Activated T-cell treated with anti-CD3 and anti-CD28 coated beads for 48 hours (primary cell): ENCODE measurements around the gene CAMK1D.

Source experiments
- DNase-seq: peaks from one replicate; pipeline ENCODE4 v3.0.0-alpha.2; 2020; ENCODE audit warnings: low read depth

The CAMK1D gene

GRCh38 chr10:12500381-12501303 lies 151.3 kb downstream of the CAMK1D start:
- no peak for DNase-seq

DNA sequence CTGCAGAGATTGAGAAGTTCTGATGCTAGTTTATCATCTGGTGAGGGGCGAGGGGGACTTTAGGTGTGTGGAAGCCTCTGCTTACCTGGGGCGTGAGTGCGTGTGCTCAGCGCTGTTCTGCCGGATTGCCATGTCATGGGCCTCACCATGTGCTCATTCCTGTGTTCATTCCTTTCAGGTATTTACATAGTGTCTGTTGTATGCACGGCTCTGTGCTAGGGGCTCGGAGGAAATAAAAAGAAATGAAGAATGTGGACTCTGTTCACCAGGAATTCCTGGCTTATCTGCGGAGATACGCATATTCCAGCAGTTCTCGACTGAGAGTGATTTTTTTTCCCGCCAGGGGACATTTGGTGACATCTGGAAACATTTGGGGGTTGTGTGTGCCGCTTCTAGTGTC lies 152.0 kb downstream of the CAMK1D start:
- no peak for DNase-seq

GRCh38 chr10:12501841-12502525 lies 152.6 kb downstream of the CAMK1D start:
- no peak for DNase-seq

GRCh38 chr10:12502526-12503274 lies 153.4 kb downstream of the CAMK1D start:
- no peak for DNase-seq

- no peak for DNase-seq
These were observed 154.0 kb downstream of the CAMK1D start for GRCh38 chr10:12503311-12503710.

GRCh38 chr10:12504176-12504575 lies 154.8 kb downstream of the CAMK1D start:
- DNase-seq, result no peak

- no peak for DNase-seq
These were observed 155.3 kb downstream of the CAMK1D start for GRCh38 chr10:12504628-12505027.

DNA sequence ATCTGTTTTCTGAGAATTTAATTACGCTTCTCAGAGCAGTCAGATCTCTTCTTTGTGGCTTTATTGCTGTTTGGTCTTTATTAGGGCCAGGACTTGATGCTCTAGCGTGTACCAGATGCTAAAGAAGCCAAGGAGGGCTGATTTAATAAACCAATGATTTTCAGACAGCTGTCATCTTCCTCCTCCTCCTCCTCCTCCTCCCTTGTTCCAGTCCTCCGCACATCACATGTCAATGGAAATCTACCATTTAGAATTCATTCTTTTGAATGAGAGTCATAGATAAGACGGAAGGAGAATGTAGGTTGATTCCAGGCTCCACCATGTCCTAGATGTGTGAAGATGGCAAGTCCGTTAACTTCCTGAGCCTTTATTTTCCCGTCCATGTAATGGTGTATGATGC lies 156.3 kb downstream of the CAMK1D start:
- DNase-seq, result no peak

DNA sequence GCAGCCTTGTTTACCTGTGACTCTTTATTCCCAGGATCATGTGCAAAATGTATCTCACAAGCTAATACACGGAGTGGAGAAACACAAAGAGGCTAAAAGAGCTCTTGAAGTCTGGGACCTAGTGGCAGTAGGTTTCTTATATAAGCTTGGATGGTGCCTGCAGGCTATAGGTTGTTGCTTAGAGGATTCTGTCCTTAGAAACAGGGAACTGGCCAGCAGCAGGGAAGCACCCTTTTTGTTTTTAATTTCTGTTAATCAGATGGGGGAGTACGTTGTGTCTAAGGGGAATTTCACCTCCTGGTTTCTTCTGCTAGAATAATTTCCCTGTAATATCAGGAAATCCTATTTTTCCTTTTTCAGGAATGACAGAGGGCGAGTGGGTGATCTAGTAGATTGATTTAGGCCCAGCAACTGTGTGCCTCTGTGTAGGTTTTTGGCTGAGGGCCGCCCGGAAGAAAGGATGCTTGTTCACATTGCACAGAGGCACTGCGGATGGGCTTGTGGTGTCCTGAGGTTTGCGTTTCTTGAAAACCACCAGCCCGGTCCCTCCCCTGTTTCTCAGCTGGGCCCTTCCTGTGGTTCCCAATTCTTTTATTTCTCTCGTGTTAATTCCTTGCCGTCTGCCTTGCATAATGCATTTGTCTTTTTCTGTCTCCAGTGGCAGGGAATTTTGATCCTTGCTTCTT lies 158.0 kb downstream of the CAMK1D start:
- no peak for DNase-seq

DNA sequence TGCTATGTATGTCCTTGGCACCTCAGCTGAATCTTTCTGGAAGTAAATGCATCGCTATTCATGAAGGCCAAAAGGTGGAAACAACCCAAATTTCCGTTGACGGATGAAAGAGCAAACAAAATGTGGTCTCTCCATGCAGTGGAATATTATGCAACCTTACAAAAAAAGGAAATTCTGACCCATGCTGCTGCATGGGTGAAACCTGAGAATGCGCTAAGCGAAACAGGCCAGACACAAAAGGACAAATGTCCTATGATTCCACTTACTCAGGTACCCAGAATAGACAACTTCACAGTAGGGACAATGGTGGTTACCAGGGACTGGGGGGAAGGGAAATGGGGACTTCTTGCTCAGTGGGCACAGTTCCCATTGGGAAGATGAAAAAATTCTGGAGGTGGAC lies 158.8 kb downstream of the CAMK1D start:
- DNase-seq, result no peak

GRCh38 chr10:12509016-12509793 lies 159.9 kb downstream of the CAMK1D start:
- DNase-seq, result no peak

- no peak for DNase-seq
These were observed 160.4 kb downstream of the CAMK1D start for GRCh38 chr10:12509794-12510100.

DNA sequence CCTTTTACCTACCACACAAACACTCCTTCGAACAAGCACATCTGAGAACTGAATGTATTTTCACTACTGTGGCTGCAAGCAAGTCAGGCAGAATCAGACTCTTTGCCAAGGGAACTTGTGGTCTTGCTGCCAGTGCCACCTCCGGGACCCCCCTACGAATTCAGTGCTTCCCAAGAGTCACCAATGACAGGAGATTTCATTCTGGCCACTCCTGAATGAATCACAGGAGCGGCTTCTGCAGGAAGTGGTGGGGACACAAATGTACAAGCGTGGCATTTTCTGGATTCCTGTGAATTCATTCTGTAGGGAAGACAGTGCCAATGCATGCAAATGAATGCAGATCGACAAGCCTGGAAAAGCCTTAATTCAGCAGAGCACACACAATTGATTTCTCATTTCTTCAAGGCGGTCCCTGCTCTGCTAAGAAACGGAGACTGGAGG lies 161.2 kb downstream of the CAMK1D start:
- no peak for DNase-seq

- no peak for DNase-seq
These were observed 161.6 kb downstream of the CAMK1D start for GRCh38 chr10:12510984-12511383.

- no peak for DNase-seq
These were observed 162.3 kb downstream of the CAMK1D start for GRCh38 chr10:12511651-12512050.

DNA sequence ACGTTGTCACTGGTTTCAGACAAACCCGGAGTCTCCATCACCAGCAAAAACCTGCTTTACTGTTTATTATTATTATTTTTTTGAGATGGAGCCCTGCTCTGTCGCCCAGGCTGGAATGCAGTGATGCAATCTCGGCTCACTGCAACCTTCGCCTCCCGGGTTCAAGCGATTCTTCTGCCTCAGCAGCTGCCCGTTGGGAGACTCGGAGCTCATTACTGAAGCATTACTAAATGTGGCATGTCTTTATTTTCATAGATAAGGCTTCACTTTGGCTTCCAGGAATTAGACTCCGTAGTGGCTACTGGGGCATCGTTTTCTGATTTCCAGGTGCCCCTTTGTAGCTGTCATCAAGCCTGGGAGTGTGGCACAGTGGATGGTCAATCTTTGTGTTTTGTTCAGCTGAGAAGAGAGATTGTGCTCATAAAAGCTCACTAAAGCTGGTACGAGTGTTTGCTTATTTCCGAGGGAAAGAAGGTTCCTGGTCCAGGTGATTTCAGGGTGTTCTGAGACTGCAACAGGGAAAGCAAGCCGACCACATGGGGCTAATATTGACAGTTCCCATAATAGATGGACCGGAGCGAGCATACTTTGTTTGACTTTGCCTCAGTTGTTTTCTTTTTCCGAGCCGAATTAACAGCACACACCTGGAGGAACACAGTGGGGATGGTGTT lies 163.1 kb downstream of the CAMK1D start:
- DNase-seq, result no peak

- no peak for DNase-seq
These were observed 163.6 kb downstream of the CAMK1D start for GRCh38 chr10:12513003-12513365.

GRCh38 chr10:12513775-12514673 lies 164.7 kb downstream of the CAMK1D start:
- no peak for DNase-seq

- DNase-seq, result no peak
These were observed 168.7 kb downstream of the CAMK1D start for GRCh38 chr10:12518024-12518423.

GRCh38 chr10:12521423-12521822 lies 172.1 kb downstream of the CAMK1D start:
- no peak for DNase-seq
